GM19240 (cell line): ENCODE results near the gene TIE1.

ENCODE experiments used
- DNase-seq: peaks from one replicate; pipeline ENCODE4 v3.0.0; 2011; ENCODE audit warnings: low spot score; ENCODE audit not compliant: insufficient read length

Gene TIE1

DNA sequence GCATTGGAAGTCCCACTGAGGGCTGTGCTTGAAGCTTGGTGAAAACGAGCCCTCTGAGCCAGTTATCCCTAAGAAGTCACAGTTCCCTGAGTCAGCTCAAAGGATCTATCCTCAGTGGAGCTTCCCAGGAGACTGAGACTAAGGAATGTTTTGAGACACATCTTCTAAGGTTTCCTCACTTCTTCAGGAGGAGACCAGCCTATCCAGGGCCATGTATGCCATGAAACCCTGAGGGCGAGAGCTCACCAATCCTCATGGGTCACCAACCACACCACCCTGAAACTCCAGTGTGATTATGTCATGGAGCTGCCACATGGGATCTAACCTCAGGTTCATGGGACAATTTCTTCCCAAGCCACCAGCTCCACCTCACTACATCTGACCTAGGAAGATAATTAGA, 7.6 kb upstream of the TIE1 start:
- DNase-seq: no peak

DNA sequence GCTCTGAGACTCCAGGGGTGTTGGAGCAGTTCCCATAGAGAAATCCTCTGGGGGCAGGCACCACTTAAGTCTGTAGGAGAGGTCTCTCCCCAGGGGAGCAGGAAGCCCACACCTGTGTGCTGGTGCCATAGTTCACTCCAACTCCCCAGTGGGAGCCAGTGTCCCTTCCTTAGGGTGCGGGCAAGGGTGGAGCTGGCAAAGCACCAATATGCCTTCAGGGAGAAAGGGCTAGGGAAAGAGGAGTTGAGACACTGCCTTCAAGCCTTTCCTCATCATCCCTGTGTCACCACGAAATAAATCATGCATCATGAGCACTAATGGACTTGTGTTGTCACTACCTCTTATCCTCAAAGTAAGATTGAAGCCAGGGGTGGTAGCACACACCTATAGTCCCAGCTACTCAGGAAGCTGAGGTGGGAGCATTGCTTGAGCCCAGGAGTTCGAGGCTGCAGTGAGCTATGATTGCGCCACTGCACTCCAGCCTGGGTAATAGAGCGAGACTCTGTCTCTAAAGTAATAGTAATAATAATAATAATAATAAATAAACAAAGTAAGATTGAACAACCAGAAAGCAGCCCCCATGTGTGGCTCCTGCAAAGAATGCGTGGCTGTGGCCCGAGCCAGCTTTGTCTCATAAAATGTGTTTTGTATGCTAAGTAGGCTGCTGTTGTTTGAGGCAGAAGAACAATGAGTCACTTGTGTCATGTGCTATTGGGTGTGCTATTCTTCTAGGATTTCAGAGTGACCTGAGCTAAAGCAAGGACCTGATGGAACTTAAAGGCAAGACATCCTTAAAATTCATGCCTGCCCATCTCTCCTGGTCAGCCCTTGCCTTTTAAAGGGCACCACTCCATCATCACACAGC, 6.7 kb upstream of the TIE1 start:
- no peak for DNase-seq

DNA sequence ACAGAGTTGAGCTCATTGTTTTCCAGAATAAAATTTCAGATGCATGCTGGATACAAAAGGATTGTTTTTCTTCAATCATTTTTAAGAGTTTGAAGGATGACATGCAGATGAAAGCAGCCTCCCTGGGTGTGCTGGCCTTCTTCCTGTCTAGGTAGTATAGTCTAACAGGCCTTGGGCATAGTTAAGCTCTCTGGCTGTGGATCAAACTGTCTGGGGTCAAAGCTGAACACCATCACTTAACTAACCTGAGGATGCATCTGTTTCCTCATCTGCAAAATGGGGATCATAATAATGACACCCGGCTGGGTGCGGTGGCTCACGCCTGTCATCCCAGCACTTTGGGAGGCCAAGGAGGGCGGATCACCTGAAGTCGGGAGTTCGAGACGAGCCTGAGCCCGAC, 6.0 kb upstream of the TIE1 start:
- DNase-seq: no peak

DNA sequence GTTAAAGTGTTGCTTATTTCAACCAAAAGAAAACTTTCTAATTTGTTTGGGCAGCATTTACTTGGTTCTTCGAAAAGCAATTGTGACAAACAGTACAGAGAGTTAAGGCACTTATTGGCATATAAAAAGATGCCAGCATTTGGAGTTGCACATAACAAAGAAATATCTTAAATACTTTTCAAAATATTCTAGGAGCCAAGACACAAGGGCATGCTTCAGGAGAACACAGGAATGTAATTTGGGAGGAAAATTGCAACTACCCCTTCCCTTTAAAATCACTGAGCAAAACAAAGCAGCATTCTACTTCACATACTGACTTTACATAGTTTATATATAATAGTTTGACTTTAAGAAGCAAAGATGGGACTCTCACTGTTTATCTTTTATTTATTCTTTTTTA, 4.6 kb upstream of the TIE1 start:
- DNase-seq: no peak

DNA sequence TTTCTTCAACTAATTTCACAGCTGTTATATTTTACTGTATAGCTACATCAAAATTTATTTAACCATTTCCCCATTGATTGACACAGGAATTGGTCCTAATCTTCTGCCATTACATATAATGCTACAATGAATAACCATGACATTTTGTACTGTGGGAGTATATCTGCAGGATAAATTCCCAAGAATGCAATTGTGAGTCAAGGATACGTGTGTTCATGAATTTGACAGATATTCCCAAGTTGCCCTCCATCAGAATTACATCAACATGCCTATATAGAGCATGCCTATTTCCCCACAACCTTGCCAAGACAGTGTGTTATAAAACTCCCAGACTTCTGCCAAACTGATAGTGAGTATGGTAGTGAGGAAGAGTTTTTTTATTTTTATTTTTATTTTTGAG, 2.7 kb upstream of the TIE1 start:
- DNase-seq: no peak

DNA sequence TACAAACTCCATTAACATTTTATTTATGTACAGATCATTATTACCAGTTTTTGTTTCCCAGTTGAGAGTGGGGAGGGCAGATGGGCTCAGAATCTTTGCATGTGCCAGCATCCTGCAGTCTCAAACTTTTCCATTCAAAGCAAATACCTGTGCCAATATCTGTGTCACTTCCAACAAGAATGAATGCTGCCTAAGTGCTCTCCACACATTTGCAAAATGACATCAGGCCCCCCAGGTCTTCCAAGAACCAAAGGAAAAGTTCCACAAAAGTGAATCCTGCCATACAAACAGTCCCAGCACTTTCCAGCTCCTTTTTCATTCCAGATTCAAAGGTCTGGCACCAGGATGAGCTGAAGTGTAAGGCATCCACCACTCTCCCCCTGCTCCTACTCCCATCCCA, 1.7 kb upstream of the TIE1 start:
- no peak for DNase-seq

DNA sequence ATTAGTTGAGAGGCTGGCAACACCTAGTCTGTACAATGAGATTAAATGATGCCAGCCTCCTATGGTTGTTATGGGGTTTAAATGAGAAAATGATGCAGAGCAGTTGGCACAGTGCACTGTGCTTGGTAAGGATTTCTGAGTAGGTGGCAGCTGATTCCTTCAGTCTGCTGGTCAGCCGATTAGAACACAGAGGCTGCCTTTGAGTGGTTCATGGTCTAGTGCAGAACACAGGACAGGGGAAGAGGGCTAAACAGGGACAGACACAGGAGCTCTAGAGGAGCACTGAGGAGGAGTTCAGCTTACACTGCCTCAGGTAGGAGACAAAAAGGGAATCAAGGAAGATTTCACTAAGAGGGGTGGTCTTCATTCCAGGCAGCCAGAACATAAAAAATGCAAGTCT, 1.4 kb downstream of the TIE1 start:
- DNase-seq: no peak

DNA sequence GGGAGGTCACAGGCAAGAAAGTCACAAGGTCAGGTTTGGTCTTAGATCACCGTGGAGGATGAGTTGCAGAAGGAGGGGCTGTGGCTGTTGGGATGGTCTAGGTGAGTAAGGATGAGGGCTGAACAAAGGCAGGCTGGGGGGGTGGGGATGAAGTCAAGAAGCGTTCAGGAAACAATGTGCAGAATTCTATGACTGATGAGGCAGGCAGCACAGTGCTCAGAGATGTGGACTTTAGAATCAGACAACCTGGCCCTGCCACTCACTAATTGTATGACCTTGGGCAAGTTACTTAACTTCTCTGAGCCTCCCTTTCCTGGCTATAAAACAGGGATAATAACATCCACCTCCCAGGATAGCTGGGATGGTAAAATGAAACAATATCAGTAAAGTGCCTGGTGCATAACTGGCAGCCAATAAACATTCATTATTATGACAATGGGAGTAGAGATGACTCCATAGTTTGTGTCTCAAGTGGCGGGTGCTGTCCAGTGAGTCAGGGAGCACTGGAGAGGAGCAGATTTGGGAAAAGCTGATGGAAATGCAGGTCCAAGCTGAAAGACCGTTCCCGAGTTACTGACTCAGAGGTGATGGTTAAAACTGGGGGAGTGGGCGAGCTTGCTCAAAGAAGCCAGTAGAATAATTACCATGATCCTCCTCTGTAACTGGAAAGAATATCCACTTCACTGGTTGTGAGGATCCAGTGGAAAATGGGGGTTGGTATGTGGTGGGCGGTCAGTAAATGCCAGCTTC, 2.1 kb downstream of the TIE1 start:
- DNase-seq: no peak

DNA sequence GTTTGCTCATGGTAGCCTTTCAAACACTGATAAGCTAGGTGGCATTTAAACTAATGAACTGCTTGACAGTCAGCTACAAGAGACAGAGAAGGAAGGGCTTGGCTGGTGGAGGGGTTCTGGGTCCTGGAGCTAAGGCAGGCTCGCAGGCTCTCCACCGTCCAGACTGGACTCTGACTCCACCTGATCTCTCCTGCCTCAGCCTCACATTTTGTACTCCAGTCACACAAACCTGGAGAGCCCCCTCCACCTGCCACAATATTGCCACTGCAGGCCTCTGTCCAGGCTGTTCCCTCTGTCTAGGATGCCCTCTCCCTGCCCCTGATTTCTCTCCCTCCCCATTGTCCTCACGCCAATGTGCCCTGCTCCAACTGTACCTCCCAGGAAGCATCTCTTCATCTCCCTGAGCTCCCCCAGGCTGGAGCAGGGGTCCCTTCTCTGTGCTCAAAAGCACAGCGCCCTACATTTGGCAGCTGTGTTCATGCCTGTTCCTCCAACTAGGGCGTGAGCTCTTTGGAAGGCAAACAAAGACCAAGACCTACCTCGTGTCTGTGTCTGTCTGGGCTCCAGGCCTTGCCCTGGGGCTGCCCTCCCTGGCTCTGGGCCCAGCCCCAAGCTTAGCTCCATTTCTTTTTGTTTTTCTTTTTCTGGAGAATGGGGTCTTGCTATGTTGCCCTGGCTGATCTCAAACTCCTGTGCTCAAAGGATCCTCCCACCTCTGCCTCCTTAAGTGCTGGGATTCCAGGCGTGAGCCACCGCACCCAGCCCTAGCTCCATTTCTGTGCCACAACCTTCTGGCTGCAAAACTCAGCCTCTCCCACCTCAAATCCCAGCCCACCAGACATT, 2.9 kb downstream of the TIE1 start:
- no peak for DNase-seq

DNA sequence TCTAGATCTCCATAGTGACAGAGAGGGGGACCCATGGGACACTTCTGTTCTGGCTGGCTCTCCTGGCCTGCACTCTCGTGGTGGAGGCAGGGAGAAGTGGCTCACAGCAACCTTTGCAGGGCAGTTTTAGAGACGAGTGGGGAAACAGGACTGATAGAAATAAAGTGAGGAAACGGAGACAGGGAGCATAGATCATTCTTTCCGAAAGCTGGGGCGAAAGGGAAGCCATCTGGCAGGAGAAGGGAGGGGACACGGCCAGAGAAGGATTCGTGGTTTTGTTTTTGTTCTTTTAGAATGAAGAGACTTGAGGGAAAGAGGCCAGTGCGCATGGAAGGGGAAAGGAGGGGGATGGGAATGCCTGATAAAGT, 3.5 kb downstream of the TIE1 start:
- DNase-seq: no peak

DNA sequence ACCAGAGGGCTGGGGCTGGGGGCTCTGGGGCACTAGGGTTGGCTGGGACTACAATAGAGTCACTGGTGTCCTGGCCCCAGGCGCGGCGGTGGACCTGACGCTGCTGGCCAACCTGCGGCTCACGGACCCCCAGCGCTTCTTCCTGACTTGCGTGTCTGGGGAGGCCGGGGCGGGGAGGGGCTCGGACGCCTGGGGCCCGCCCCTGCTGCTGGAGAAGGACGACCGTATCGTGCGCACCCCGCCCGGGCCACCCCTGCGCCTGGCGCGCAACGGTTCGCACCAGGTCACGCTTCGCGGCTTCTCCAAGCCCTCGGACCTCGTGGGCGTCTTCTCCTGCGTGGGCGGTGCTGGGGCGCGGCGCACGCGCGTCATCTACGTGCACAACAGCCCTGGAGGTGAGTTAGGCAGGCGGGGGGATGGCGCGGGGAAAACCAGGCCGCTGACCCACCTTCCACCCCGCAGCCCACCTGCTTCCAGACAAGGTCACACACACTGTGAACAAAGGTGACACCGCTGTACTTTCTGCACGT, 4.1 kb downstream of the TIE1 start:
- DNase-seq: no peak

DNA sequence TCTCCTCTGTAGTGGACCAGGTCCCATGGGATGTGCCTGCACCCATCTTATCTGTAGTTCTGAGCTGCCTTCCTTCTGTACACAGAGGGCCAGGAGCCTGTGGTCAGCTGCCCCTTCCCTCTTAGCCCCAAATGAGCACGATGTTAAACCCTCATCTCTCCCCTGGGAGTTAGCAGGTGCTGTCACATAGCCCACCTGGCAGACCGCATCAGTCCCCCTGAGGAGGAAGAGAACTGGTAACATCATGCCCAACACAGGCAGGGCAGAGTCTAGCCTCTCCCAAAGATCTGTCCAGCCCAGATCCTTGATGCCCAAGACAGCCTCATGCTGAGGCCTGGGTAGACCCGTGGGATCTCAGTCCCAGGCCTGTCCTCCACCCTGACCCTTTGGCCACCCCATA, 4.7 kb downstream of the TIE1 start:
- DNase-seq: no peak

DNA sequence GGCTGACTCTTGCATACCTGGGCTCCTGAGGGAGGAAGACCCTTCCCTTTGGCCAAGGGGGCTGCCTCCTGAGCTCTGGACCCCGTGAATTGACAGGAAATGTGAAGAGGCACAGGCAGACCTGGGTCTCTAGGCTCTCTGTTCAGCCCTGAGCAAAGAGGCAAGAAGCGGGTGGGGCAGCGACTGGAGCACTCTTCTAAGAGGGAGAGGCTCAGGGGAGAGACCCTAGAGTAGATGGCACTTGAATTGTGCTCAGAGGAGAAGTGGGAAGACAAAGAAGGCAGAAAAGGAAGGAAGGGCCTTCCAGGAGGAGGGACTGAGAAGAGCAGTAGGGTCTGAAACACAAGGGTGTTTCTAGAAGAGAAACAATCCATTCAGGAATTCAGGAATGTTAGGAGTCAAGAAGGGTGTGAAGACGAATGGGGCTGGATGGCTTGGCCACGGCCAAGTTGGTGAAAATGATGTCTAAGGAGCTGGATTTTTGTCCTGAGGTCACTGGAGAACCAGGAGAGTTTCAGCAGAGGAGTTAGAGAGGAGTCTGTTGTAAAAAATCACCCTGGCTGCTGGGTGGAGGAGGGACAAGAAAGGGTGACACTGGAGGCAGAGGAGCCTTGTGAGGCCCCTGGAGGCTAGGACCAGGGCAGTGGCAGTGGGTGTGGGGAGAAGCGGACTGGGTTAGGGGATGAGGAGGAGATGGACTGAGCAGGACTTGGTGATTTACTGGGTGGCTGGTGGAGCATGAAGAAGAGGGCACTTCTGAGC, 5.3 kb downstream of the TIE1 start:
- no peak for DNase-seq

DNA sequence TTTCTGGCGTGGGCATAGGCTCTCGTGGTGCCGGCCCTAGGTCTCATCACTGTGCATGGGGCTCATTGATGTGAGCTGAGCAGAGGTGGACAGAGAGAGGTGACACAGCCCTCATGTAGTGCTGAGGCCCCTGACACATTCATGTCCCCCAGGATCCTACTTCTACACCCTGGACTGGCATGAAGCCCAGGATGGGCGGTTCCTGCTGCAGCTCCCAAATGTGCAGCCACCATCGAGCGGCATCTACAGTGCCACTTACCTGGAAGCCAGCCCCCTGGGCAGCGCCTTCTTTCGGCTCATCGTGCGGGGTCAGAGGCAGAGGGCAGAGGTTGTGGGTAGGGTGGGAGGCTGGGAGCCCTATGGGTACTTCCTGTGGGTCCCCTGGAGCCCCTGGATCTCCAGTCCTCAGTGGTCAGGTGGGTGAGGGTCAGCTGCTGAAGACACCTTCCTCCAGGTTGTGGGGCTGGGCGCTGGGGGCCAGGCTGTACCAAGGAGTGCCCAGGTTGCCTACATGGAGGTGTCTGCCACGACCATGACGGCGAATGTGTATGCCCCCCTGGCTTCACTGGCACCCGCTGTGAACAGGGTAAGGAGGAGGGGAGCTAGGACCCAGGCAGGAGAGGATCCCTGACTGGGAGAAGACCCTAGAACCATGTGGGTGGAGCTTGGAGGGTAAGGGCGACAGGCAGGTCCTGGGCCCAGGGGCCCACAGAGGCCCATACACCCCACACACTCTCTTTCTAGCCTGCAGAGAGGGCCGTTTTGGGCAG, 6.1 kb downstream of the TIE1 start:
- no peak for DNase-seq

DNA sequence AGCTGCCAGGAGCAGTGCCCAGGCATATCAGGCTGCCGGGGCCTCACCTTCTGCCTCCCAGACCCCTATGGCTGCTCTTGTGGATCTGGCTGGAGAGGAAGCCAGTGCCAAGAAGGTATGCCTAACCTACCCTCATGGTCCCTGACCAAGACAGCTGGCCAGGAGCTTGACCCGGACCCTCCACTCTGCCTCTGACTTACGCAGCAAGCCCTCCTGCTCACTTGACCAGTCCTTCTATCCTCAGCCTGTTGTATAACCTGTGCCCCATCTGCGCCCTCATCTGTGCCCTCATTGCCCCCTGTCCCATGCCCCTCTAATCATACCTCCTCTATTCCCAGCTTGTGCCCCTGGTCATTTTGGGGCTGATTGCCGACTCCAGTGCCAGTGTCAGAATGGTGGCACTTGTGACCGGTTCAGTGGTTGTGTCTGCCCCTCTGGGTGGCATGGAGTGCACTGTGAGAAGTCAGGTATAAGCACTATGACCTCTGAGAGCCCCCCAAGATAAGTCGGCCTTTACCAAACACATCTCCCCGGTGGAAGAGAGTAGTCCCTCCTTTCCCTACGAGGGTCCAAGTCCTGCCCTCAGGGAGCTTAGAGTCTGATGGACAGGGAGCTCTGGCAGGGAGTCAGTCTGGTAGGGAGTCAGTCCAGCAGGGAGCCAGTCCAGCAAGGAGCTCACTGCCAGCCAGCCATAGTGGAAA, 6.8 kb downstream of the TIE1 start:
- DNase-seq: no peak

DNA sequence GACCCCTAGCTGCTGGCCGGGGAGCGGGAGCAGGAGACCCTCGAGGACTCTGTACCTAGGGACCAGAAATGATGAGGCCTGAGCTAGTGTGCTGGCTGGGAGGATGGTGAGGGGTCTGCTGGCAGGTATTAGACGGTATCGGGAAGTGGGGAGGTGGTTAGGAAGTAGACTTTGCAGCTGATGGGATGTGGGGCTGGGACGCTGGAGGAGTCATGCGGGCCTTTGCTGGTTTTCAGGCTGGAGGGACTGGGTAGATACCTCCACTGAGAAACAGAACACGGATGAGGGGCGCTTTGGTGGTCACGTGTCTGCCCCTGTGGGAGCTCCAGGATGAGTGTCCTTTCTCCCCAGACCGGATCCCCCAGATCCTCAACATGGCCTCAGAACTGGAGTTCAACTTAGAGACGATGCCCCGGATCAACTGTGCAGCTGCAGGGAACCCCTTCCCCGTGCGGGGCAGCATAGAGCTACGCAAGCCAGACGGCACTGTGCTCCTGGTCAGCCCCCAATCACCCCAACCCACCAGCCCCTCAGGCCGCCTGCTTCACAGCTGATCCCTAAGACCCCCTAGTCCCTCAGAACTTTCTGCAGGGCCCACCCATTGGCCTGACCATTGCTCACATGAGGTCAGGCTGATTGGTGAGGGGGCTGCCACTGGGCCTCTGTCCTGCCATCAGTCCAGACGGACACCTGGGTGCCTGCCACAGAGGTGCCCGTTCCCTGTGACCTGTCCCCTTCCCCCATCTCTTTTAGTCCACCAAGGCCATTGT, 8.0 kb downstream of the TIE1 start:
- DNase-seq: no peak

DNA sequence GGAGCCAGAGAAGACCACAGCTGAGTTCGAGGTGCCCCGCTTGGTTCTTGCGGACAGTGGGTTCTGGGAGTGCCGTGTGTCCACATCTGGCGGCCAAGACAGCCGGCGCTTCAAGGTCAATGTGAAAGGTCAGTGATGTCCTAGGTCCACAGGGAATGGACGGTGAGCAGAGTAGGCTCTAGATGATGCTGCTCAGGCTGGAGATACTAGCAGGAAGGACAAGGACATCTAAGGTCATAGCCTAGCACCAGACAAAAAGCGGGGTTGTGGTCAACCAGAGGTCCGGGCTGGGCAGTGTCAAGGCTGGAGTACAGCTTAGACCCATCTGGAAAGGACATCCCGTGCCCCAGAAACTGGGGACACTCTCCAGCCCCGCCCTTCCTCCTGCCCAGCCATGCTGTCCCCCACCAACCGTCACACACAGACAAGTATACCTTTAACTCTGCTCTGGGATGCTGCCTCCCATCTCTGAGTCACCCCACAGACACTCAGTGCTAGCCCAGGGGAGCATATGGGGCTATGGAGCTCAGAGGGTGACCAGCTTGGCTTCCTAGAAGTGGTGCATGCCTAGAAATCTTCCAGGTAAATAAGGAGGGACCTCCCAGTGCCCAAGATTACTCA, 8.7 kb downstream of the TIE1 start:
- no peak for DNase-seq

DNA sequence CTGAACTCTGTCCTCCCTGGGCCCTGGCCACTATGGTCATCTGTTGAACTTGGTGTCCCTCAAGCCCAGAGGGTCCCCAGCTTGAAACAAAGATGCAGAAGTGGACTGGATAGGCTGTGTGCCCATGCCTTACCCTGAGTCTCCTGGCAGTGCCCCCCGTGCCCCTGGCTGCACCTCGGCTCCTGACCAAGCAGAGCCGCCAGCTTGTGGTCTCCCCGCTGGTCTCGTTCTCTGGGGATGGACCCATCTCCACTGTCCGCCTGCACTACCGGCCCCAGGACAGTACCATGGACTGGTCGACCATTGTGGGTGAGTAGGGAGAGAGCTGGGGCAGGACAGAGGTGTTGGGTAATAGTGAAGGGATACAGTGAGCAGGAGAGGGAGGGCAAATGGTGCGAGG, 10.7 kb downstream of the TIE1 start:
- no peak for DNase-seq
